ENCODE data around the gene MRPL19. TPM values are rescaled to one million over a fixed set of nuclear protein-coding genes. Genes with fewer than 3 reads are reported as not detected.

Gene MRPL19
- total RNA-seq, 2 donors from 2014 or later = 58.3 to 62.0 TPM

GRCh38 chr2:75703589-75704287 lies 57.2 kb downstream of the MRPL19 start:
- Histone ChIP-seq H3K36me3 (no peaks in the 10 kb centered on the region), H3K27ac (no peak overlapping the region), H3K4me3 (no peak overlapping the region), H3K9ac (ENCODE audit: low read depth in 2 of 2, low read length in 2 of 2) (no peak overlapping the region), H3K27me3 (no peaks in the 10 kb centered on the region), H3K4me1 (no peaks in the 10 kb centered on the region), H3K9me3 (no peaks in the 10 kb centered on the region)
- TF ChIP-seq CTCF (IDR thresholded peaks at IDR 0.05) = no peak
- intact Hi-C loops (cut with DNase I) = no loop called here
- DNase-seq = no peak

GRCh38 chr2:75705921-75706320 lies 59.3 kb downstream of the MRPL19 start:
- Histone ChIP-seq H3K27me3 (no peaks in the 10 kb centered on the region), H3K4me1 (peaks cover 10% of the 10 kb centered on the region), H3K9ac (ENCODE audit: low read depth in 2 of 2, low read length in 2 of 2) (no peak overlapping the region), H3K4me3 (no peak overlapping the region), H3K9me3 (no peaks in the 10 kb centered on the region), H3K27ac (no peak overlapping the region), H3K36me3 (no peaks in the 10 kb centered on the region)
- intact Hi-C loops (cut with DNase I) = no loop called here
- no peak for DNase-seq
- TF ChIP-seq CTCF (IDR thresholded peaks at IDR 0.05) = no peak

DNA sequence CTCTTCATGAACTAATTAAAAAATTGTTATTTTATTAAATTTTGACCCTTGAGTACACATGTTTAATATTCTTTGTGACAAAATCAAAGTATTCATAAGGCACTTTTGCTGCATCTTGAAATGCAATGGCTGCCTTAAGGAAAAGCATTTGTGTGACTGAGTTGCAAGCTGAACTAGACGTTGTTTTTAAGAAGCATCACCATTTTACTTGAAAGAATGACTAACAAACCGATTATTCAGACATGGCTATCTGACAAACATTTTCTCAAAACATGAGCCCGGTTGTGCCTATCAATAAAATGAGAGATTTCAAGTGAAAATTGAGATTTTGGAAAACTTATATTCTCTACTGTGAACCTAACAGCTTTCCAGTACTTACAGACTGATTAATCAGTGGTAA lies 61.3 kb downstream of the MRPL19 start:
- H3K9me3 ChIP-seq = no peaks in the 10 kb centered on the region
- DNase-seq = no peak
- intact Hi-C loops (cut with DNase I) = no loop called here

DNA sequence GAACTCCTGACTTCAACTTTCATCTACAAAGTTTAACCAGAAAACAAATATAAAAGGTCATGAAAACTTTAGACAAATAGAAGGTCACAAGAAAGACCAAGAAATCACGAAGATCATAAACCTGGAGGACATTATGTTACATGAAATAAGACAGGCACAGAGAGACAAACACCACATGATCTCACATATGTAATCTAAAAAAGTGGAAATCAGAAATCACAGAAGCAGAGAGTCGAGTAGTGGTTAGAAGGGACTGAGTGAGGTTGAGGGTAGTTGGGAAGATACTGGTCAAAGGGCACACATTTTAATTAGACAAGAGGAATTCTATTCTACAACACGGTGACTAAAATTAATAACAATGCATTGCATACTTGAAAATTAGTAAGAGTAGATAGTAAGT lies 62.7 kb downstream of the MRPL19 start:
- DNase-seq = no peak
- intact Hi-C loops (cut with DNase I) = no loop called here
- H3K9me3 ChIP-seq = no peaks in the 10 kb centered on the region
- no peaks in the 10 kb centered on the region for H3K36me3 ChIP-seq
- H3K27me3 ChIP-seq = no peaks in the 10 kb centered on the region
- H3K4me3 ChIP-seq = no peak overlapping the region
- H3K9ac ChIP-seq (ENCODE audit: low read depth in 2 of 2, low read length in 2 of 2) = no peak overlapping the region
- no peak for TF ChIP-seq CTCF (IDR thresholded peaks at IDR 0.05)
- H3K4me1 ChIP-seq = peaks cover 10% of the 10 kb centered on the region
- H3K27ac ChIP-seq = no peak overlapping the region

More for the DNA sequence above, 61.3 kb downstream of the MRPL19 start:
- no peak overlapping the region for H3K4me3 ChIP-seq
- peaks cover 10% of the 10 kb centered on the region for H3K4me1 ChIP-seq
- no peak overlapping the region for H3K27ac ChIP-seq
- no peaks in the 10 kb centered on the region for H3K36me3 ChIP-seq
- H3K9ac ChIP-seq (ENCODE audit: low read depth in 2 of 2, low read length in 2 of 2) = no peak overlapping the region
- TF ChIP-seq CTCF (IDR thresholded peaks at IDR 0.05) = no peak
- no peaks in the 10 kb centered on the region for H3K27me3 ChIP-seq

- H3K27ac ChIP-seq = peak overlapping the region; percentile 95
- DNase-seq = no peak
- TF ChIP-seq CTCF (IDR thresholded peaks at IDR 0.05) = no peak
- intact Hi-C loops (cut with DNase I) = loop anchor here (5.0 kb wide), 1 partner anchor 63 kb away; the partner anchor contains the start of gene MRPL19
- peak overlapping the region; percentile 79 for H3K4me3 ChIP-seq
- peak overlapping the region; percentile 71 to 84 for H3K9ac ChIP-seq (ENCODE audit: low read depth in 2 of 2, low read length in 2 of 2)
- peaks cover 10% of the 10 kb centered on the region for H3K4me1 ChIP-seq
- no peaks in the 10 kb centered on the region for H3K9me3 ChIP-seq
- H3K36me3 ChIP-seq = no peaks in the 10 kb centered on the region
- no peaks in the 10 kb centered on the region for H3K27me3 ChIP-seq
Observed at GRCh38 chr2:75710220-75710576, 63.6 kb downstream of the MRPL19 start.

Data from colonic mucosa (tissue), 4 donors.